OCI-LY7 (cell line): Measurements from ENCODE around the gene ALKBH2. TPM values are rescaled to one million over a fixed set of nuclear protein-coding genes. Genes with fewer than 3 reads are reported as not detected.
A peak's percentile ranks its signal among the peaks of the same experiment; 100 is the strongest.

Source experiments
- BruUV-seq: library from RNA; stranded (reverse); fragments of 400-500 nt; replicated peaks from 2 replicates; lab custom pipeline; 2021; lab: Mats Ljungman, UMichigan
- CTCF ChIA-PET: fragments of 300-600 bp; sonication (Branson Sonifier 250); formaldehyde crosslinking; loops from one replicate; lab custom pipeline; 2022; ENCODE audit warnings: antibody characterized with exemption; ENCODE audit not compliant: unreplicated experiment; lab: Charles Lee
- POLR2A ChIA-PET: fragments of 300-600 bp; sonication (Branson Sonifier 250); formaldehyde crosslinking; loops from one replicate; lab custom pipeline; 2022; ENCODE audit warnings: antibody characterized with exemption; lab: Charles Lee
- DNase-seq: peaks from one replicate; pipeline ENCODE4 v3.0.0-alpha.2; 2015; ENCODE audit warnings: low spot score
- H2AFZ ChIP-seq: fragments of 200-600 bp; sonication (generic), shearing (Covaris generic); 2 replicates; pipeline ENCODE4 v1.6.1; 2014; ENCODE audit warnings: mild to moderate bottlenecking, antibody characterized with exemption, low read length, moderate library complexity
- H3K27ac ChIP-seq: fragments of 200-600 bp; sonication (generic); 2 replicates; pipeline ENCODE4 v1.5.1; 2014; ENCODE audit warnings: mixed run types, low read depth, mild to moderate bottlenecking, moderate library complexity, low read length, inconsistent platforms; ENCODE audit not compliant: poor library complexity, severe bottlenecking
- H3K36me3 ChIP-seq: fragments of 200-600 bp; sonication (generic); 2 replicates; pipeline ENCODE4 v1.6.1; 2014; ENCODE audit warnings: mild to moderate bottlenecking, antibody characterized with exemption, low read length, moderate library complexity, mixed read lengths; ENCODE audit not compliant: insufficient read depth
- H3K4me1 ChIP-seq: fragments of 200-600 bp; sonication (generic); 2 replicates; pipeline ENCODE4 v1.5.1; 2014; ENCODE audit warnings: mild to moderate bottlenecking, low read length; ENCODE audit not compliant: insufficient read depth, poor library complexity, severe bottlenecking
- H3K4me2 ChIP-seq: fragments of 200-600 bp; sonication (generic); 2 replicates; pipeline ENCODE4 v1.6.1; 2014; ENCODE audit warnings: mild to moderate bottlenecking, low read length
- H3K4me3 ChIP-seq: fragments of 200-600 bp; sonication (generic); 2 replicates; pipeline ENCODE4 v1.5.1; 2014; ENCODE audit warnings: mild to moderate bottlenecking, low read depth, low read length; ENCODE audit not compliant: poor library complexity, severe bottlenecking
- H3K79me2 ChIP-seq: fragments of 200-600 bp; sonication (generic); 2 replicates; pipeline ENCODE4 v1.6.1; 2016; ENCODE audit warnings: low read depth, mild to moderate bottlenecking, low read length, moderate library complexity, mixed read lengths; ENCODE audit not compliant: insufficient read depth
- H3K9me2 ChIP-seq: fragments of 200-600 bp; sonication (generic); 2 replicates; pipeline ENCODE4 v1.6.1; 2016; ENCODE audit warnings: mild to moderate bottlenecking, low read length, mixed read lengths; ENCODE audit not compliant: insufficient read depth
- H3K9me3 ChIP-seq: fragments of 200-600 bp; sonication (generic); 2 replicates; pipeline ENCODE4 v1.6.1; 2014; ENCODE audit warnings: mild to moderate bottlenecking, mixed run types, low read length, mixed read lengths
- H4K20me1 ChIP-seq: fragments of 200-600 bp; sonication (generic); 2 replicates; pipeline ENCODE4 v1.6.1; 2014; ENCODE audit warnings: mild to moderate bottlenecking, antibody characterized with exemption, low read length, moderate library complexity, mixed read lengths; ENCODE audit not compliant: insufficient read depth
- CTCF ChIP-seq: fragments of 200-600 bp; sonication (generic); conservative IDR thresholded peaks from 2 replicates; pipeline ENCODE4 v1.5.1; 2014; ENCODE audit warnings: mild to moderate bottlenecking, antibody characterized with exemption, low read length, moderate library complexity, mixed read lengths
- EZH2phosphoT487 ChIP-seq: fragments of 200-600 bp; sonication (generic); IDR thresholded peaks from 2 replicates; pipeline ENCODE4 v1.6.1; 2018; ENCODE audit warnings: low read depth, borderline replicate concordance, mild to moderate bottlenecking, mixed run types, antibody characterized with exemption, low read length, moderate library complexity, mixed read lengths
- intact Hi-C: fragments of 100-400 bp; cut with micrococcal nuclease; formaldehyde crosslinking; loops from one replicate; pipeline ENCODE4 v1.10.0; 2022; ENCODE audit not compliant: unreplicated experiment
- total RNA-seq, 2 experiments: library from RNA; depleted of rRNA in 1 of 2; stranded (reverse); fragments of >200 nt in 1 of 2; shearing (Covaris generic) in 1 of 2; gene quantifications; 2 replicates each; pipeline ENCODE4 v1.2.3, GENCODE V29; 2014 to 2022

Gene ALKBH2
- total RNA-seq, 2 experiments from 2014 or later, result 70.3 to 111 TPM

DNA sequence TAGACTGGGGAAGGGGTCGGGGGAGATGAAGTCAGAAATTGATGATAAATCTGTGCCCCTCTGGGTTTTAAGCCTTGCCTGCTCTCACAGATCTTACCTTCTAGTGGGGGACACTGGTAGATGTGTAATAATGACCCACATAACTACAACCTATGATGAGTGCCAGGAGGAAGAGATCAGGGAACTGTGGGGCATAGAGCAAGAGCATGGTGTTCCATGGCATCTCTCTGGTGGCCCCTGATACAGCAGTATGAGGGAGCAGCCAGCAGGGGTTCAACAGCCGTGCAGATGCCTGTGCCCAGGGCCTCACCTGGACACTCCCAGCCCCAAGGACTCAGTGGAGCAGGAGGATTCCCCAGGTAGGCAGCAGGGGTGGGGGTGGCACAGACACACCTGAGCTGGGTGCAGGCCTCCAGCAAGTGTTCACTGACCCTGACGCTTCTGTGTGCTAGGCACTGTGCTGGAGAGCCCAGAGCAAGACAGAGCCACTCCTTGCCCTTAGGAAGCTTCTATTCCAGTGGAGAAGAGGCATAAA, 28.1 kb upstream of the ALKBH2 start:
- H3K36me3 ChIP-seq, result no peaks in the 10 kb centered on the region
- no peaks in the 10 kb centered on the region for H3K79me2 ChIP-seq
- peaks cover 55% of the 10 kb centered on the region for H3K4me1 ChIP-seq
- DNase-seq, result no peak
- H3K4me3 ChIP-seq, result no peak overlapping the region
- H3K27ac ChIP-seq, result no peak overlapping the region
- ChIA-PET CTCF (no interaction called here), POLR2A (no interaction called here)
- H3K9me3 ChIP-seq, result no peaks in the 10 kb centered on the region
- no peak overlapping the region for H3K4me2 ChIP-seq
- intact Hi-C loops, result no loop called here
- H3K9me2 ChIP-seq, result no peaks in the 10 kb centered on the region
- BruUV-seq, result no TSS peak
- H4K20me1 ChIP-seq, result no peaks in the 10 kb centered on the region
- TF ChIP-seq EZH2phosphoT487 (no peak), CTCF (no peak)
- no peak overlapping the region for H2AFZ ChIP-seq

DNA sequence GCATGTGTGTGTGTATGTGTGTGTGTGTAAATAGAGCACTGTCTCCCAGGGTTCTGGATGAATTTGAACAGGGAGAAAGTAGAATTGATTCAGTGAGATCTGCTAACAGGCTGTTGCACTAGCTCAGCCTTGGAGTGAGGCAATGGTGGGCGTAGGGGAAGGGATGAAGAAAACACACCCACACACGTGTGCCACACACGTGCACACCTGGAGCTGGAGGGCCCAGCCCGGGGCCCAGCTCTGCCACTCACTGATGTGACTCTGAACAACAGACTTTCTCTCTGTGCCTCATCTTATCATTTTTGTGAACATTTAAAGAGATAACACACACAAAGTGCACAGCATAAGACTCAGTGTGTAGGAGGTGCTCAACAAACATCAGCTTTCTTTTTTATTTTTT, 27.3 kb upstream of the ALKBH2 start:
- CTCF ChIA-PET, result no interaction called here
- no TSS peak for BruUV-seq

More for the DNA sequence above, 27.3 kb upstream of the ALKBH2 start:
- Histone ChIP-seq H2AFZ (no peak overlapping the region), H3K4me3 (no peak overlapping the region), H4K20me1 (no peaks in the 10 kb centered on the region), H3K79me2 (no peaks in the 10 kb centered on the region), H3K36me3 (no peaks in the 10 kb centered on the region), H3K4me2 (no peak overlapping the region), H3K27ac (no peak overlapping the region), H3K9me3 (no peaks in the 10 kb centered on the region), H3K4me1 (peaks cover 49% of the 10 kb centered on the region), H3K9me2 (no peaks in the 10 kb centered on the region)
- peak; percentile 30 for DNase-seq
- TF ChIP-seq EZH2phosphoT487, result no peak
- TF ChIP-seq CTCF, result no peak
- intact Hi-C loops, result no loop called here
- POLR2A ChIA-PET, result no interaction called here
